K562 treated with DMSO at 1 percent for 48 hours (cell line): Measurements from ENCODE around the gene BUD23. TPM values are rescaled to one million over a fixed set of nuclear protein-coding genes. Genes with fewer than 3 reads are reported as not detected.

Experiments used
- total RNA-seq: library from RNA; unstranded; fragments of 300-600 nt; gene quantifications from 2 replicates; pipeline ENCODE4 v1.2.3, GENCODE V29; 2022; ENCODE audit warnings: low replicate concordance; ENCODE audit errors: extremely low read depth

The BUD23 gene, protein sequence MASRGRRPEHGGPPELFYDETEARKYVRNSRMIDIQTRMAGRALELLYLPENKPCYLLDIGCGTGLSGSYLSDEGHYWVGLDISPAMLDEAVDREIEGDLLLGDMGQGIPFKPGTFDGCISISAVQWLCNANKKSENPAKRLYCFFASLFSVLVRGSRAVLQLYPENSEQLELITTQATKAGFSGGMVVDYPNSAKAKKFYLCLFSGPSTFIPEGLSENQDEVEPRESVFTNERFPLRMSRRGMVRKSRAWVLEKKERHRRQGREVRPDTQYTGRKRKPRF
- total RNA-seq, result not detected in 2 replicates

DNA sequence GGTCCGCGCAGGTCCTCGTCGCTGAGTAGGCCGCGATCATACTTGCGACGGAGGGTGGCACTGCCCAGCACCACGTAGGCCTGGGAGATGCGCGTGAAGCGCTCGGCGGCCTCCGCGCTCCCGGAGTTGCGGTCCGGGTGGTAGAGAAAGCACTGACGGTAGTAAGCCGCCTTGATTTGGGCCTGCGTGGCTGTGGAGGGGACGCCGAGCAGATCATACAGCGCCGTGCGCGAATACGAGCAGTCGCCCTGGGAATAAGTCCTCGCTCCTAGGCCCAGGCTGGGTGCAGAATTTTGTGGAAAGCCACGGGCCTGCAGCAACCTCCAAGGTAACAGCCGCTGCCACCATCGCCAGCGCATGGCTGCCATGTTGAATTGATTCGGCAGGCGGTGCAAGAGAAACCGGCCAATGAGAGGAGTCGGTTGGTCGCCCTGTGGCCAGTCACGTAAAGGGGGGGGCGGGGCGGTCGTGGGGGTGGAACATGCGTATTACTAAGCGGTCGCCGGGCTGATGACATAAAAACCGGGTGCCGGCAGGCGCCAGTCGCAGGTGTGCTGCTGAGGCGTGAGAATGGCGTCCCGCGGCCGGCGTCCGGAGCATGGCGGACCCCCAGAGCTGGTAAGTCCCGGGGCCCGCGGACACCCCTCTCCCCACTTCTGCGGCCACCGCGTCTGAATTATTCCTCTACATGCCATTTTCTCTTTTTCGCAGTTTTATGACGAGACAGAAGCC is at the start of gene BUD23, which contains the start of gene DNAJC30:
TSS of gene BUD23 (plus strand) at position 542 of the 732 bp plus-strand sequence. CDS start at position 571, 29 bp downstream.
TSS of gene DNAJC30 (minus strand) at position 398 of the 732 bp plus-strand sequence. CDS start at position 368, 30 bp downstream.

DNA sequence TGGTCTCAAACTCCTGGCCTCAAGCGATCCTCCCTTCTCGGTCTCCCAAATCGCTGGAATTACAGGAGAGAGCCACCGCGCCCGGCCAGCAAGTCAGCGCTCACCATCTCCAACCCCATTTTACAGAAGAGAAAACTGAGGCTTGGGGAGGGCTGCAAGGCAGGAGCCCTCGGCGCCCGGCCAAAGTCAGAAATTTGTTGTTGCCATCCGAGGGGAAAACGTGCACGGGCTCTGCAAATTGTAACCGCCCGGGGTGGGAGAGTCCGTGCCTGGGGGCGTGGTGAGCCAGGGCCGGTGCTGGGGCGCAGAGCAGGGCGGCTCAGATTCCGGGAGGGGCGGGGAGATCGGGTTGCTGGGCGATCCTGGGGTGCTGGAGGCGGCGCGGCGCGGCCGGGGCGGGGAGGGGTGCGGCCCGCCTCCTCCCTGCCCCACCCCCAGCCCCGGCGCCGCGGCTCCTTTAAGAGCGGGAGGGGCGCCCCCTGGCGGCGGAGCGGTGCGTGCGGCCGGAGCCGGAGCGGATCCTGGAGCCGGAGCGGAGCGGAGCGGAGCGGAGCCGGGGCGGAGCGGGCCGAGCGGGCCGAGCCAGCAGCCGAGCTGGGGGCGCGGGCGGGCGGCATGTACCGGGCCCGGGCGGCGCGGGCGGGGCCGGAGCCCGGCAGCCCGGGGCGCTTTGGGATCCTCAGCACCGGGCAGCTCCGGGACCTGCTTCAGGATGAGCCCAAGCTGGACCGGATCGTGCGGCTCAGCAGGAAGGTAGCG is 15.9 kb upstream of the BUD23 start, which contains the start of gene VPS37D:
TSS of gene VPS37D (plus strand) at position 488 of the 759 bp plus-strand sequence. CDS start at position 616, 128 bp downstream.

DNA sequence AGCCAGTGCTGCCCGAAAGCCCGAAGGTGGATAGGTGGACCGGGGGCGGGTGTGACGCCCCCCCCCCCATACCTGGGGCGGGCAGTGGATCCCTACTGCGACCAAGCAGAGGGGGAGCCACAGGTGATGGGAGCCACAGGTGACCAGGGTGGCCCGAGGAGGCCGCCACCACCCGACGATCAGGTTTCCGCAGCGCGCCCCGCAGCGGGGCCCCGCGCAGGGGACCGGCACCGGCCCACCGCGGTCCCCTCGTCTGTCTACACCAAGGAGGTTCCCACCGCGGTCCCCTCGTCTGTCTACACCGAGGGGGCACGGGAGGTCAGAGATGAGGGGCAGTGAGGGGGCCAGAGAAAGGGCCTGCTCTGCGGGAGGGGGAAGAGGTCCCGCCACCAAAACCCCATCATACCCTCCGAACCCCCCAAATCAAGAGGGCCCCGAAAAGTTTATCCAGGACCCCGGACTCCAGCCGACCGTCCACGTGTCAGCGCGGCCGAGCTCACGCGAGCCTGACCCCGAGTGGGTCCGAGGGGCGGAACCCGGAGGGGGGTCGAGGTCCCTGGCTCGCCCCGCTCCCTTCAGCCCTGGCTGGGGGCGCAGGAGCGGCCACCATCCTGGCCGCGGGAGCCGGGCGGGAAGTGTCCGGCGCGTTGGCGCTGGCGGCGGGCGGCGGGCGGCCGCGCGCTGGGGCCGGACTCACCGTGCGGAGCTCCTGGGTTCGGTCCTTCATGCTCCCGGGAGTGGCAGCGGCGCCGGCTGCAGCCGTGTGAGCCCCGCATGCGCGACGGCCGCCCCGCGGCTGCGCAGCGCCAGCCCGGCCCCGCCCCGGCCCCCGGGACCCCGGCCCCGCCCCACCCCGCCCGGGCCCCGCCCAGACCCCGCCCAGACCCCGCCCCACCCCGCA is 35.8 kb downstream of the BUD23 start, which contains the start of gene STX1A:
TSS of gene STX1A (minus strand) at position 765 of the 901 bp plus-strand sequence. CDS start at position 727, 38 bp downstream.

DNA sequence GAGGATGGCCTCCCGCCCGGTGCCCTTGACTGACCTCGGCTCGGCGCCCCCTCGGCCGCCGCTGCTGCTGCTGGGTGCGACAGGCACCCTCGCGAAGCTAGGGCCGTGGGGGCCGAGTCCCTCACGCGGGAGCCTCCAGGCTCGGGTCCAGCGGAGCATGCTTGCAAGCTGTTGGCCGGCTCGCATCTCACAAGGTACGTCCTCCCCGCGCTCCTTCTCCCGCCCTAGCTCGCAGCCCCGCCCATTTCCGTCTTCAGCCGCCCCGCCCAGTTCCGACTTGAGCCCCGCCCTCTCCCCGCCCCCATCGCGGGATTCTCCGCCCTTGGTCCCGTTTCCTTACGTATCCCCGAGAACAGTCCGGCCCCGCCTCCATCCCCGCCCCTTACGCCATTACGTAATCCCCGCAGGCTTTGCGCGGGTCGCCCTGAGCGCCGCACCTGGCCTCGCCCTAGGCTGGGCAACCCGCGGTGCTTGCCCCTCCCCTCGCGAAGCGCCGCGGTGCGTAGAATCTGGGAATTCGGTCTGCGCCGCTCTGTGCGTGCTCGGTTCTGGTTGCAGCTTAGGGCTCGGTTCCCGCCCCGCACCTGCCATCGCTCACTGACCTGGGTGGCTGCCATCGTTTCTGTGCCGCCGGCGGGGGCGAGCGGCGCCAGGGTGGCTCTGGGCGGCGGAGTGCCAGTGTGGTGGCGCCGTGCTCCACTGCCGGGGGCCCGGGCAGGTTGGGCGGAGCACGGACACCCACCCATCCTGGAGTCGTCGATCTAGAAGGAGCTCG is 55.4 kb downstream of the BUD23 start, which contains the start of gene ABHD11:
TSS of gene ABHD11 (minus strand) at position 191 of the 775 bp plus-strand sequence. CDS start at position 159, 32 bp downstream.

Other genes with a start within 250 kb of the BUD23 start
- not detected in 2 replicates for gene FZD9, start 249.8 kb upstream of the BUD23 start, total RNA-seq
- 108 TPM in 1 of 2 replicates, not detected in the other for gene BAZ1B, start 161.3 kb upstream of the BUD23 start, total RNA-seq
- not detected in 2 replicates for gene BCL7B, start 125.9 kb upstream of the BUD23 start, total RNA-seq
- not detected in 2 replicates for gene TBL2, start 105.0 kb upstream of the BUD23 start, total RNA-seq
- gene MLXIPL, start 59.1 kb upstream of the BUD23 start, total RNA-seq, result not detected in 2 replicates
- not detected in 2 replicates for gene VPS37D, start 15.8 kb upstream of the BUD23 start, total RNA-seq
- gene DNAJC30, start 144 bp upstream of the BUD23 start, total RNA-seq, result not detected in 2 replicates
- gene STX1A, start 36.1 kb downstream of the BUD23 start, total RNA-seq, result not detected in 2 replicates
- not detected in 2 replicates for gene ABHD11, start 55.2 kb downstream of the BUD23 start, total RNA-seq
- not detected in 2 replicates for gene CLDN3, start 86.7 kb downstream of the BUD23 start, total RNA-seq
- gene CLDN4, start 147.4 kb downstream of the BUD23 start, total RNA-seq, result not detected in 2 replicates
- gene METTL27, start 158.9 kb downstream of the BUD23 start, total RNA-seq, result not detected in 2 replicates
- not detected in 2 replicates for gene TMEM270, start 177.6 kb downstream of the BUD23 start, total RNA-seq